Loucy (cell line): ENCODE measurements around the gene CACNB2.

Source experiments
- H2AFZ ChIP-seq: fragments of 200-600 bp; sonication (generic); 2 replicates; pipeline ENCODE4 v1.6.0; 2016; ENCODE audit warnings: antibody characterized with exemption, mild to moderate bottlenecking, low read length, moderate library complexity
- H3F3A ChIP-seq: fragments of 200-600 bp; 2 replicates; pipeline ENCODE4 v1.6.0; 2016; ENCODE audit warnings: antibody characterized with exemption, low read depth, mild to moderate bottlenecking
- H3K27me3 ChIP-seq: fragments of 200-600 bp; sonication (generic); 2 replicates; pipeline ENCODE4 v1.6.1; 2014; ENCODE audit warnings: low read length, mild to moderate bottlenecking; ENCODE audit not compliant: insufficient read depth, poor library complexity, severe bottlenecking
- H3K36me3 ChIP-seq: fragments of 200-600 bp; sonication (generic); 2 replicates; pipeline ENCODE4 v1.6.1; 2016; ENCODE audit warnings: low read length; ENCODE audit not compliant: insufficient read depth
- H3K4me1 ChIP-seq: fragments of 200-600 bp; sonication (generic); 2 replicates; pipeline ENCODE4 v1.5.1; 2014; ENCODE audit warnings: low read length, mild to moderate bottlenecking; ENCODE audit not compliant: insufficient read depth, poor library complexity, severe bottlenecking
- H3K4me2 ChIP-seq: fragments of 200-600 bp; sonication (generic); 2 replicates; pipeline ENCODE4 v1.6.0; 2014; ENCODE audit warnings: antibody characterized with exemption, low read length, low read depth, mild to moderate bottlenecking; ENCODE audit not compliant: poor library complexity, severe bottlenecking
- H3K4me3 ChIP-seq: fragments of 200-600 bp; sonication (generic); 2 replicates; pipeline ENCODE4 v1.5.1; 2014; ENCODE audit warnings: low read length, mild to moderate bottlenecking, mixed read lengths; ENCODE audit not compliant: poor library complexity, severe bottlenecking
- H3K79me2 ChIP-seq: fragments of 200-600 bp; sonication (generic); 2 replicates; pipeline ENCODE4 v1.6.1; 2014; ENCODE audit warnings: low read length; ENCODE audit not compliant: insufficient read depth
- H3K9ac ChIP-seq: fragments of 200-600 bp; sonication (generic); 2 replicates; pipeline ENCODE4 v1.6.0; 2014; ENCODE audit warnings: mild to moderate bottlenecking, low read depth, low read length, moderate library complexity; ENCODE audit not compliant: poor library complexity, severe bottlenecking
- H3K9me2 ChIP-seq: fragments of 200-600 bp; sonication (generic); replicated peaks from 2 replicates; pipeline ENCODE4 v1.6.1; 2016; ENCODE audit warnings: low read depth, low read length, mixed read lengths
- H3K9me3 ChIP-seq: fragments of 200-600 bp; sonication (generic); 2 replicates; pipeline ENCODE4 v1.6.1; 2014; ENCODE audit warnings: mild to moderate bottlenecking, antibody characterized with exemption, low read length, low read depth; ENCODE audit not compliant: insufficient read depth
- H4K20me1 ChIP-seq: fragments of 200-600 bp; sonication (generic); 2 replicates; pipeline ENCODE4 v1.6.0; 2014; ENCODE audit warnings: antibody characterized with exemption, low read length, mild to moderate bottlenecking; ENCODE audit not compliant: insufficient read depth, poor library complexity, severe bottlenecking
- CTCF ChIP-seq: fragments of 200-600 bp; sonication (generic); conservative IDR thresholded peaks from 2 replicates; pipeline ENCODE4 v1.5.1; 2014; ENCODE audit warnings: mild to moderate bottlenecking, antibody characterized with exemption, low read length
- EZH2phosphoT487 ChIP-seq: fragments of 200-600 bp; IDR thresholded peaks from 2 replicates; pipeline ENCODE4 v1.6.1; 2018; ENCODE audit warnings: antibody characterized with exemption, mild to moderate bottlenecking, moderate library complexity, borderline replicate concordance

The CACNB2 gene

DNA sequence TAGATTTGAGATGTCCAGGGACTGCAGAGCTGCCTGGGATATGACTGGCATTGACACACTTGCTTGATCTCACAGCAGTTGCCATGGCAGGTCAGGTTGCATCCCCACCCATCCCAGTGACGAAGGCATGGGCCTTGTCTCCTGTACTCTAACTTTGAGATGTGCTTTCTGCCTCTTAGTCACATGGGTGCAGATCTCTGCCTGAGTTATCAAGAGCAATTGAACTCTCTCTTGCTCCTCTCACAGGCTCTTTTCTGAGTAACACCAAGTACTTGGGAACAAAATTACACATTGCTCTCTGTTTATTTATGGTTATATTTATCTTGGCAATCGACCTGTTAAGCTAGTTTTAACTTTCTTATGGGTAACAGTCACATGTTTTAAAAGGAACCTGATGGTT, 273.8 kb downstream of the CACNB2 start:
- H2AFZ ChIP-seq = no peak overlapping the region
- H3K9me2 ChIP-seq = no peaks in the 10 kb centered on the region
- TF ChIP-seq CTCF = no peak
- no peak for TF ChIP-seq EZH2phosphoT487
- no peaks in the 10 kb centered on the region for H3K9me3 ChIP-seq
- H3K27me3 ChIP-seq = no peaks in the 10 kb centered on the region
- H3K9ac ChIP-seq = no peak overlapping the region
- no peak overlapping the region for H3K4me2 ChIP-seq
- no peaks in the 10 kb centered on the region for H3K36me3 ChIP-seq
- no peaks in the 10 kb centered on the region for H3F3A ChIP-seq
- H3K4me1 ChIP-seq = no peaks in the 10 kb centered on the region
- H3K79me2 ChIP-seq = no peaks in the 10 kb centered on the region
- no peak overlapping the region for H3K4me3 ChIP-seq
- H4K20me1 ChIP-seq = no peaks in the 10 kb centered on the region

- Histone ChIP-seq H3K4me2 (no peak overlapping the region), H3F3A (no peaks in the 10 kb centered on the region), H3K79me2 (no peaks in the 10 kb centered on the region), H3K4me3 (no peak overlapping the region), H3K27me3 (no peaks in the 10 kb centered on the region), H3K9me3 (no peaks in the 10 kb centered on the region), H3K9ac (no peak overlapping the region), H2AFZ (no peak overlapping the region), H4K20me1 (no peaks in the 10 kb centered on the region), H3K36me3 (no peaks in the 10 kb centered on the region), H3K4me1 (no peaks in the 10 kb centered on the region), H3K9me2 (no peaks in the 10 kb centered on the region)
- no peak for TF ChIP-seq EZH2phosphoT487
- no peak for TF ChIP-seq CTCF
Measured at GRCh38 chr10:18417950-18418527, 277.8 kb downstream of the CACNB2 start.

DNA sequence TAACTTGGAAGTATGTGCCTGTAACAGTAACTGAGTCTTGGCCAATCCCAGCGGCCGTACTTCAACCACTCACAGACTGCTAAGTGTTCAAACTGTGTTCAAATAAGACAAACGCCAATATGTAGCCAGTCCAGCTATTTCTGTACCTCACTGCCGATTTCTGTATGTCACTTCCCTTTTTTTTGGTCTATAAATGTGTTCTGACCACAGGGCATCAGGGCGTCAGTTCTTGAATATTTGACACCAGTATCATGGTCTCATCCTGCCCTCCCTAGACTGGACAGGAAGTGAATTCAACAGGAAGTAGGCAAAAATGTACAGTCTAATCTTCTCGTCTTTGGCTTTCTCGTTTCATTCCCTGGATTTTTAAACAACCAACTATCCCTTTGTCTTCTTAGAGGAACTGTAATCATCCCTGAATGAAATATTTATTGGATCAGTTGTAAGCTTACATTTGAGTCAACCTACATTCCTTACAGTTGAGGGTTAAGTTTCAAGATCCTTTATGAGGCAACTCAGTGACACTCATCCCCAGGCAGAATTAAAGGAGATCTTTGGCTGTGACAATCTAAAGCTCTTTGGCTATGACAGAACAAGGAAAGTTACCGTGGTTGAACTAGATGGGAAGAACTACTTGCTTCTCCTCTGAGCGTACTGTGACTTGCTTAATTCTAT, 278.5 kb downstream of the CACNB2 start:
- Histone ChIP-seq H3K9me2 (no peaks in the 10 kb centered on the region), H3K4me3 (no peak overlapping the region), H2AFZ (no peak overlapping the region), H3K36me3 (no peaks in the 10 kb centered on the region), H3K4me1 (no peaks in the 10 kb centered on the region), H3K9ac (no peak overlapping the region), H3F3A (no peaks in the 10 kb centered on the region), H4K20me1 (no peaks in the 10 kb centered on the region), H3K4me2 (no peak overlapping the region), H3K79me2 (no peaks in the 10 kb centered on the region), H3K27me3 (no peaks in the 10 kb centered on the region), H3K9me3 (no peaks in the 10 kb centered on the region)
- TF ChIP-seq EZH2phosphoT487 = no peak
- no peak for TF ChIP-seq CTCF
